ENCODE measurements around the gene TMEM138.

The TMEM138 gene

GRCh38 chr11:61357233-61357893 is 4.8 kb upstream of the TMEM138 start:
- DNase-seq (ENCODE audit: low read depth), result no peak
- TF ChIP-seq CTCF (conservative IDR thresholded peaks at IDR 0.05; ENCODE audit: low read depth, low read length), result no peak
- H3K4me3 ChIP-seq (ENCODE audit: low read length), result no peak overlapping the region

- no peak overlapping the region for H3K4me3 ChIP-seq (ENCODE audit: low read length)
- no peak for DNase-seq (ENCODE audit: low read depth)
- no peak for TF ChIP-seq CTCF (conservative IDR thresholded peaks at IDR 0.05; ENCODE audit: low read depth, low read length)
Measured at GRCh38 chr11:61357894-61358239, 4.3 kb upstream of the TMEM138 start.

- no peak overlapping the region for H3K4me3 ChIP-seq (ENCODE audit: low read length)
- TF ChIP-seq CTCF (conservative IDR thresholded peaks at IDR 0.05; ENCODE audit: low read depth, low read length), result no peak
- no peak for DNase-seq (ENCODE audit: low read depth)
Measured at GRCh38 chr11:61358566-61358965, 3.6 kb upstream of the TMEM138 start.

GRCh38 chr11:61359516-61359915 is 2.7 kb upstream of the TMEM138 start:
- TF ChIP-seq CTCF (conservative IDR thresholded peaks at IDR 0.05; ENCODE audit: low read depth, low read length), result no peak
- DNase-seq (ENCODE audit: low read depth), result no peak
- no peak overlapping the region for H3K4me3 ChIP-seq (ENCODE audit: low read length)

- no peak for TF ChIP-seq CTCF (conservative IDR thresholded peaks at IDR 0.05; ENCODE audit: low read depth, low read length)
- no peak for DNase-seq (ENCODE audit: low read depth)
- peak overlapping the region; percentile 97 for H3K4me3 ChIP-seq (ENCODE audit: low read length)
Measured at GRCh38 chr11:61361237-61361740, 885 bp upstream of the TMEM138 start.

GRCh38 chr11:61362542-61362875 is 335 bp downstream of the TMEM138 start:
- TF ChIP-seq CTCF (conservative IDR thresholded peaks at IDR 0.05; ENCODE audit: low read depth, low read length), result no peak
- peak overlapping the region; percentile 97 for H3K4me3 ChIP-seq (ENCODE audit: low read length)
- peak; percentile 58 for DNase-seq (ENCODE audit: low read depth)

- TF ChIP-seq CTCF (conservative IDR thresholded peaks at IDR 0.05; ENCODE audit: low read depth, low read length), result no peak
- H3K4me3 ChIP-seq (ENCODE audit: low read length), result no peak overlapping the region
- DNase-seq (ENCODE audit: low read depth), result no peak
Measured at GRCh38 chr11:61364012-61364675, 2.0 kb downstream of the TMEM138 start.
